Femur (tissue), 1 donor: ENCODE data around the gene AHR.
"Not testable (repeated sequence)": the region's sequence is repeated elsewhere in the genome, so short reads cannot be mapped to it uniquely, and the experiment has no call there.

Source experiments
- DNase-seq: peaks from one replicate; pipeline ENCODE4 v3.0.0-alpha.2; 2017

Gene AHR

DNA sequence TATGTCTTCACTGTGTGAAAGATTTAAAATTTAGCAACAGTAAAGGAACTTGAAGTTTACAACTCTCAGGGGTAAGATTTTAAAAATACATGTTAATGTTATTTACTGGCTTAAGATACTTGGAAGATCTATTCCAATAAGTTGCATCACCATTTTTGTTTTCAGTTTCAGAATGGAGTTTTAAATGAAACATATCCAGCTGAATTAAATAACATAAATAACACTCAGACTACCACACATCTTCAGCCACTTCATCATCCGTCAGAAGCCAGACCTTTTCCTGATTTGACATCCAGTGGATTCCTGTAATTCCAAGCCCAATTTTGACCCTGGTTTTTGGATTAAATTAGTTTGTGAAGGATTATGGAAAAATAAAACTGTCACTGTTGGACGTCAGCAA is 44.3 kb downstream of the AHR start:
- no peak for DNase-seq

GRCh38 chr7:17347401-17347800 is 48.9 kb downstream of the AHR start:
- DNase-seq = no peak

DNA sequence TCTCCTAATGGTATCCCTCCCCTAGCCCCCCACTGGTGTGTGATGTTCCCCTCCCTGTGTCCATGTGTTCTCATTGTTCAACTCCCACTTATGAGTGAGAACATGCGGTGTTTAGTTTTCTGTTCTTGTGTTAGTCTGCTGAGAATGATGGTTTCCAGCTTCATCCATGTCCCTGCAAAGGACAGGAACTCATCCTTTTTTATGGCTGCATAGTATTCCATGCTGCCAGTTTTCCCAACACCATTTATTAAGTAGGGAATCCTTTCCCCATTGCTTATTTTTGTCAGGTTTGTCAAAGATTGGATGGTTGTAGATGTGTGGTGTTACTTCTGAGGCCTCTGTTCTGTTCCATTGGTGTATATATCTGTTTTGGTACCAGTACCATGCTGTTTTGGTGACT is 50.5 kb downstream of the AHR start:
- not testable (repeated sequence) for DNase-seq

DNA sequence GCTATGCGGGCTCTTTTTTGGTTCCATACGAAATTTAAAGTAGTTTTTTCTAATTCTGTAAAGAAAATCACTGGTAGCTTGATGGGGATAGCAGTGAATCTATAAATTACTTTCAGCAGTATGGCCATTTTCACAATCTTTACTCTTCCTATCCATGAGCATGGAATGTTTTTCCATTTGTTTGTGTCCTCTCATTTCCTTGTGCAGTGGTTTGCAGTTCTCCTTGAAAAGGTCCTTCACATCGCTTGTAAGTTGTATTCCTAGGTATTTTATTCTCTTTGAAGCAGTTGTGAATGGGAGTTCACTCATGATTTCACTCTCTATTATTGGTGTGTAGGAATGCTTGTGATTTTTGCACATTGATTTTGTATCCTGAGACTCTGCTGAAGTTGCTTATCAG is 51.9 kb downstream of the AHR start:
- DNase-seq = not testable (repeated sequence)

DNA sequence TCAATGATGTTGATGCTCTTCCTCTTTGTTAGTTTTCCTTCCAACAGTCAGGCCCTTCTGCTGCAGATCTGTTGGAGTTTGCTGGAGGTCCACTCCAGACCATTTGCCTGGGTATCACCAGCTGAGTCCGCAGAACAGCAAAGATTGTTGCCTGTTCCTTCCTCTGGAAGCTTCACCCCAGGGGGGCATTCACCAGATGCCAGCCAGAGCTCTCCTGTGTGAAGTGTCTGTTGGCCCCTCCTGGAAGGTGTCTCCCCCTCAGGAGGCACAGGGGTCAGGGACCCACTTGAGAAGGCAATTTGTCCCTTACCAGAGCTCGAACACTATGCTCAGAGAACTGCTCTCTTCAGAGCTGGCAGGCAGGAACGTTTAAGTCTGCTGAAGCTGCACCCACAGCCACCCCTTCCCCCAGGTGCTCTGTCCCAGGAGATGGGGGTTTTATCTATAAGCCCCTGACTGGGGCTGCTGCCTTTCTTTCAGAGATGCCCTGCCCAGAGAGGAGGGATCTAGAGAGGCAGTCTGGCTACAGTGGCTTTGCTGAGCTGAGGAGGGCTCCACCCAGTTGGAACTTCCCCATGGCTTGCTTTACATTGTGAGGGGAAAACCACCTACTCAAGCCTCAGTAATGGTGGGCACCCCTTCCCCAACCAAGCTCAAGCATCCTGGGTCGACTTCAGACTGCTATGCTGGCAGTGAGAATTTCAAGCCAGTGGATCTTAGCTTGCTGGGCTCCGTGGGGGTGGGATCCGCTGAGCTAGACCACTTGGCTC is 55.4 kb downstream of the AHR start:
- not testable (repeated sequence) for DNase-seq

DNA sequence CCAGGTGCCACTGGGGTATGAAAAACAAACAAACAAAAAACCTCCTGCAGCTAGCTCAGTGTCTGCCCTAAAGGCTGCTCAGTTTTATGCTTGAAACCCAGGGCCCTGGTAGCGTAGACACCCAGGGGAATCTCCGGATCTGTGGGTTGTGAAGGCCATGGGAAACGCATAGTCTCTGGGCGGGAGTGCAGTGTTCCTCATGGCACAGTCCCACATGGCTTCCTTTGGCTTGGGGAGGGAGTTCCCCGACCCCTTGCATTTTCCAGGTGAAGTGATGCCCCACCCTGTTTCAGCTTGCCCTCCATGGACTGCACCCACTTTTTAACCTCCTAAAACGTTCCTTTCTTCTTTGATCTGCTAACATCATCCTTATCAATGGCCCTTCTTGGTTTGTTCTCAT is 56.0 kb downstream of the AHR start:
- no peak for DNase-seq

DNA sequence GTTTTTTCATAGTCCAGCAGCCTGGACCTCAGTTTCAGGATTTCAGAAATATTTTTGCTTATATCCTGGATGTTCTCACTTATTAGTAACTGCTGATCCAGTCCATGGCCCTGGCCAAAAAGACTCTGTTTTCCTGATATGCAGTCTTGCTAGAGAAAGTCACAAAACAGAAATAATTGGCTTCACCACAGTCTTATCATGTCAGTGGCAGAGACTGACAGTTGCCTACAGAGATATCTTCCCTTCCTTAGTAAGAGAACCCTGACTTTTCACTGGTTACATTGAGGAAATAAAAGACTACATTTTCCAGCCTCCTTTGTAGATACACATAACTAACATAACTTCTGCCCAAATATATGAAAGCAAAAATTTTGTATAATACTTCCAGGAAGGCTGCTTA is 56.6 kb downstream of the AHR start:
- DNase-seq = no peak

DNA sequence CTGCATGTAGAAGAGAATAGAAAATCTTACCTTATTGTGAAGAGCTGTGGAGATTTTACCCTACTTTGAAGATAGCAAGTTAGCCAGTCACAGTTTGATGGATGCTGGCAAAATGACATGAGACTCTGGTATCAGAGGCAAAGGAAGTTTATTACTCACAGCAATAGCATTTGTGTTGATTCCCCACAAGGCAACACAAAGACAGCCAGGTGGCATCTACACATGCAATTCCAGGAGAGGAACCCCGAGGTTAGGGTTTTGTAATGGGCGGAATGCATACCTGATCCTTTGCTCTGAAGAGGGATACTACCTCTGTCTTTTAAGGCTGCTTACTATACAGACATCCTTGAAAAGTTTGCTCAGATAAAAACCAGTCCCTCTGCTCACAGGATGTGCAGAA is 59.5 kb downstream of the AHR start:
- DNase-seq = no peak

GRCh38 chr7:17359610-17360009 is 61.2 kb downstream of the AHR start:
- no peak for DNase-seq

DNA sequence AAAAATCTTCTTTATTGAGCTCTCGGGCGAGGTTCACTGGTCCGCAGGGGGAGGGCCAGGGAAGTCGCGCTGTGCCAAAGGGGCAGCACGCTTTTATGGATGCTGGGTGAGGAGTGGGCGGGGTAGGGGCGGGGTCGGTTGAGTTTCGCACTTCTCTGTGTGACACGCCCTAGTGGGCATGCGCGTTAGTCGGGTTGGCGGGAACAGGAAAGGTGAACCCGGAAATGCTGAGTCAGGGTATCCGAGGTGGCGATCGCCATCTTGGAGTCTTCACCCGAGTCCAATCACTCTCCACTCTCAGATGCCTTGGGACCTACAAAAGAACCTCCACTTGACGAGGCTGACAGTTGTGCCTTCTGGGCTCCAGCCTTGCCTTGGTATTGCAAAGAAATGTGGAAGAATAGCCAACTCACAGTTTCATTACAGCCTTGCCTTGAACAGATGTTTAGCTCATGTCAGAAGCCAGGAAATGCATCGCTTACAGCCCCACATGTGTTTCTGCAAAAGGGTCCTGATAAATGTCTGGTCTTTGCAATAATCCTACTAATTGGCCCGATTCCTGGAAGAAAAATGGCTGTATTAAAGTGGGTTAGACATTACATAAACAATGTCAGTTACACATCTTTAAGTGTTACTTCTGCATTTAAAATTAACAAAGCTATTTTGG is 64.1 kb downstream of the AHR start:
- DNase-seq = no peak

GRCh38 chr7:17364671-17365070 is 66.2 kb downstream of the AHR start:
- DNase-seq = no peak

DNA sequence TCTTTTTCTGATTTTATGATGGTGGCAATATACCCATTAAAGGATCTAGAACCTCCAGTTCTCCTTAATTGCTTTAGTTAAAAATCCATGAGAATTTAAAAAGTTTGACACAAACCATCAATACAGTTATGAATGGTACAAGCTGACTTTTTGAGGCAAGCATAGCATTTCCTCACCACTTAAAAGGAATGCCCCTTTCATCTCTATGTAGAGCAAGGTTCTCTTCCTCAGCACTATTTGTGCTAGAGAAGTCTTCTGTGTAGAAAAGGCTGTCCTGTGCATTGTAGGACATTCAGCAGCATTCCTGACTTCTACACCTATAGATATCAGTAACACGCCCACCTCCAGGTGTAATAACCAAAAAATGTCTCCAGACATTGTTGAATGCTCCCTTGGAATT is 67.3 kb downstream of the AHR start:
- no peak for DNase-seq

- DNase-seq = no peak
Measured at GRCh38 chr7:17367502-17367901, 69.0 kb downstream of the AHR start.

GRCh38 chr7:17368856-17369524 is 70.5 kb downstream of the AHR start:
- no peak for DNase-seq

- DNase-seq = no peak
Measured at GRCh38 chr7:17369691-17370426, 71.4 kb downstream of the AHR start.

DNA sequence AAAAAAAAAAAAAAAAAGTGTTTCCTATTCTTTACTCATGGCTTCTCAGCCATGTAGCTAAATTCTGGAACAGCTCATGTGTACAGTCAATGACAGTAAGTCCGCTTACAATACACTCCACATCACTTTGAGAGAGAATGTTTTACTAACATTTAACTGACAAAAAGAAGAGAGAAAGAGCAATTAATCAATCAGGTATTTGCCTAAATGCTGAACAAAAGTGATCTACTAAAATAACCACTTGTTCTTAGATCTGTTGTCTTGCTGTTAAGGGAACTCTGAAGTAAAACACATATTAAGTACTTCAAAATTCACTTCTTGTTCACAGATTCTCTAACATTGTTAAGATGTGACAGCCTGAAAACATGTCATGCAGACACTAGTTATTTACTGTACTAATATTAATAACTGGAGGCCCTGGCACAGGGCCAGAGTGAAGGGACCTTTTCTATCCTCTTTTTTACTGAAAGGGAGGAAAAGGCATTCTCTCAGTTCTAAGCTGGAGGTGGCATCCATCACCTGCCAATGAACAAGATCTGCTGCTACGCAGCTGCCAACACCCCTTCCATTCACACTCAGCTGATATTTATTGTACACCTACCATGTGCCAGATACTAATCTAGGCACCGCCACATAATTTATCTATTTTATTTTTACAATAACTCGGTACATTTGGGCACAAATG is 72.6 kb downstream of the AHR start:
- no peak for DNase-seq

- no peak for DNase-seq
Measured at GRCh38 chr7:17371671-17372524, 73.4 kb downstream of the AHR start.

- no peak for DNase-seq
Measured at GRCh38 chr7:17374157-17374556, 75.7 kb downstream of the AHR start.

GRCh38 chr7:17374654-17375053 is 76.2 kb downstream of the AHR start:
- no peak for DNase-seq

DNA sequence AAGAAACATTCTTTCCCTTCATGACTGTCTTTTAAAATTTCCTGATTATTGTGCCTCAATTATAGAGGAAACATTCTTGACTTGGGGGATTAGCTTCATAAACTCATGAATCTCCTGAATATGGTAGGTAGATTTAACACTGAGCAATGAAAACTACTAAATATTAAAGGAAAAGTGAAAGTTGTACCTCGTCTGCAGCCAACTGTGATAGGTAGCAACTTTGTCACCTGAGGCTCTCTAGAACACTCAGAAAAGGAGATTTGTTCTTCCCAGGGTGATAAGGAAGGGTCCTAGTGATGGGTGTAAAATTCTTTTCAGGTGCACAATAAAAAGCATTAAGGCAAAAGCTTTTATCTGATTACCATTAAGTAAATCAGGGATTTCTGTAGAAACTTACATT is 78.1 kb downstream of the AHR start:
- DNase-seq = no peak

DNA sequence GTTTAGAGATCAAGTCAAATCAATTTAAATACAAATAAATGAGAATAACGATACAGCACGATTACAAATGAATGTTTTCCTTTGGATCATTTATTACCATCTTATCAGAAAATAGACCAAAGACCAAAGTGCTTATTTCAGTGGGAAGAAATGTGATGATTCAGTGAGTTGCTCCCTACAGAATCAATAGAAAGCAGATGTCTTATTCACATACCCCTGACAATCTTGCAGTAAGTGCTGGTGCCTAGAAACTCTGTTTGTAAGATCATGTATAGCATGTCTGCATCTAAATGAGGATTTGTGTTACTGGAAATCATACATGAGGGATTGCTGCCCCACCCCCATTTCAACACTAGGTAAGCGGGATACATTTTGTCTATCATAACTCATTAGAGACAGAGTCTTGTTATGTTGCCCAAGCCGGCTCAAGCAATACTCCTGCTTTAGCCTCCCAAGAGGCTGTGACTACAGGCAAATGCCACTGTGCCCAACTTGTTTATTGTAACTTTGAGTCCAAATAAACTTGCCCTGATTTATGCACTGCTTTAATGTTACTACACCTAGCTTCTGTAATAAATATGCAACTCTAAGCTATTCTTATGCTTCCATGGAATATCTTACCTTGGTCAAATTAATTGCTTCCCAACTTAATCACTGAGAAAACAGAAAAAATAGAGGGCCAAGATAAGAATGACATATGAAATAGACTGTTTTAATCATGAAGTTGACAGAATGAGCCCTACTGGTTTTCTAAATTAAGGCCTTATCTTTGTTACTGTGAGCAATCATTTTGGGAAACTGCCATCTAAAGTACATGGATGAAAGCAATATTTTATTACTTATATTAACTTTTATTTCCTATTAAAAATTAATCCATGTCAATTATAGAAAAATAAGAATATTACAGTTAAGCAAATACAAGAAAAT is 82.5 kb downstream of the AHR start:
- DNase-seq = no peak
